ENCODE data around the gene CPTP.

The CPTP gene

GRCh38 chr1:1320666-1321448 lies 3.7 kb upstream of the CPTP start:
- DNase-seq, result no peak

DNA sequence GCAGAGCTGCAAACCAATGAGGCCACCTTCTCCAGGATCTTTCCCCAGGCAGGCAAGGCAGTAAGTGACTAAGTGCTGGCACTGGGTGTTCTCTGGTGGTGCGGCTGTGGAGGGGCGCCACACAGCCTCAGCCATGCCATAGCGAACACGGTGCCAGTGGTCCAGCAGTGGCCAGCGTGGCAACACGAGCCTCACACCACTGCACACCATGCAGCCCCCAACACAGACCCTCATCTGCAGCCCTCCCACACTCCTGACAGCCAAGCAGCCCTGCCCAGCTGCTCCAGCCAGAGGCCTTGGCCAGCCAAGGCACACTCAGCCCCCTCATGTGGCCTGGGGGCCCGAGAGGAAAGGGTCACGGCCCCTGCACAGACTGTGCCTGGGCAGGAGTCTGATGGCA lies 3.1 kb upstream of the CPTP start:
- no peak for DNase-seq

DNA sequence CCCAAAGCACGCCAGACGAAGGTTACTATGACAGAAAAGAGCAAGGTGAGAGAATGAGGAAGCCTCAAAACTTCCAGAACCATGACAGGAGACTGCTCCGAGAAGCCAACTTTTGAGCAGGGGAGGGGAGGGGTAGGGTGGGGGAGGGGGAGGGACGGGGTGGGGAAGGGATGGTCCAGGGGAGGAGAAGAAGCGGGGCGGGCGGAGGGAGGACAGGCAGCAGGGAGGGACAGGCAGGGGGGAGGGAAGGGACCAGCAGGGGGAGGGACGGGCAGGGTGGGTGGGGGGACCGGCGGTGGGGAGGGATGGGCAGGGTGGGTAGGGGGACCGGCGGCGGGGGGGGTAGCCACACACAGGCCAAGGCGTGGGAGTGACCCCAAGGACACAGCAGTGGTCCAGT lies 2.2 kb upstream of the CPTP start:
- no peak for DNase-seq

GRCh38 chr1:1322952-1323351 lies 1.6 kb upstream of the CPTP start:
- no peak for DNase-seq

GRCh38 chr1:1324084-1324523 lies 498 bp upstream of the CPTP start:
- no peak for DNase-seq

DNA sequence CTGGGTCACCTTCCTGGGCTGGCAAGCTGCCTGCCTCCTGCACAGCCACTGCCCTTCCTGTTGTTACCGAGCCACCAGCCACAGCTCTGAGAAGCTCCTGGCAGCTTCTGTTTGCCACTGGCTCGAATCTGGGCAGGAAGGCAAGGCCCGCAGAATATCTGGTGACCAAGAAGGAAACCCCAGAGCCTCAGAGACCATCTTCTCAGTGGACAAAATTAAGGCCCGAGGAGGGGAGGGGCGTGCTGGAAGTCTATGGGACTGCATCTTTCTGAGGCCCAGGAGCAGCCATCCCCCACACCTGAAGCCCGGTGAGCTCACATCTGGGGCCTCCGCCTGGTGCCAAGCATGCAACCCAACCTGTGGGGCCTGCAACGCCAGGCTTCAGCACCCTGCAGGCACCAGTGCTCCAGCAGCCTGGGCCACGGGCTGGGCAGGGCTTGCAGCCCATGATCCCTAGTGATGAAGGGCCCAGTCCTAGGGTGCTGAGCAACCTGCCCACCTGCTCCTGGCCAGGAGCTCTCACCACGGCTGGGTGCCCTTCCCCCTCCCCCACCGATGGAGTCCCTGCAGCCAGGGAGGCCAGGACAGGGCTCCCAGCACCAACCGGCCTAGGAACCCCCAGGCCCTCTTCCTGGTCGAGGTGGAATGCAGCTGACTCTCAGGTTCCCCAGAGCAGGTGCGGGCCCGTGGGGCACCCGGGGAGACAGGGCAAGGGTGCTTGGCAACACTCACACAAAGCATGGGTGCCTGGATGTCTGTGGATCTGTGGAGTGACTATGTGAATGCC lies 879 bp downstream of the CPTP start:
- no peak for DNase-seq

DNA sequence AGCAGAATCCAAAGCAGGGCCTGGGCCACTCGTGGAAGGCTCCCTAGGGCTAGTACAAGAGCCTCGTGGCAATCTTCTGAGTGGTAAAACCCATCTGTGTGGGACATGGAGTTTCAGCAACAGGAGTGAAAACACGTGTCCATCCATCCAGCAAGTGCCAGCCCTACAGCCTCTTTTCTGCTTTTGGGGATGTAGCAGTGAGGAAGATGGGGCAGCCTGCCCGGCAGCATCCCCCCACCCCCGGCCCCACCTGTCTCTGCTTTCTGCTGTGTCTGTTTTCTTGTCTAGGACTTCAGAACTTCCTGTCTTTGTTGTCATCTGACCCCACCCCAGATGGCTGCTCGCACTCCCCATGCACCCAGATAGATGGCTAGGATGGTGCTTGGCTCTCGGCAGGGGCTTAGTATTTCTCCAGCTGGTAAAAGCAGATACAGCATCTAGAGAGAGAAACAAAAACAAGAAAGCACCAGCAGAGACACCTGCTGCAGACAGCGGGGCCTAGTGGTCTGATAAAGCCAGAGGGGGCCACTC lies 1.5 kb downstream of the CPTP start:
- DNase-seq, result no peak

- DNase-seq, result no peak
Measured at GRCh38 chr1:1327291-1327690, 2.7 kb downstream of the CPTP start.

DNA sequence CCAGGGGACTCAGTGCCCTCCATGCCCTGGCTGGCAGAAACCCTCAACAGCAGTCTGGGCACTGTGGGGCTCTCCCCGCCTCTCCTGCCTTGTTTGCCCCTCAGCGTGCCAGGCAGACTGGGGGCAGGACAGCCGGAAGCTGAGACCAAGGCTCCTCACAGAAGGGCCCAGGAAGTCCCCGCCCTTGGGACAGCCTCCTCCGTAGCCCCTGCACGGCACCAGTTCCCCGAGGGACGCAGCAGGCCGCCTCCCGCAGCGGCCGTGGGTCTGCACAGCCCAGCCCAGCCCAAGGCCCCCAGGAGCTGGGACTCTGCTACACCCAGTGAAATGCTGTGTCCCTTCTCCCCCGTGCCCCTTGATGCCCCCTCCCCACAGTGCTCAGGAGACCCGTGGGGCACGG lies 3.7 kb downstream of the CPTP start:
- no peak for DNase-seq

- no peak for DNase-seq
Measured at GRCh38 chr1:1329304-1330210, 5.0 kb downstream of the CPTP start.

DNA sequence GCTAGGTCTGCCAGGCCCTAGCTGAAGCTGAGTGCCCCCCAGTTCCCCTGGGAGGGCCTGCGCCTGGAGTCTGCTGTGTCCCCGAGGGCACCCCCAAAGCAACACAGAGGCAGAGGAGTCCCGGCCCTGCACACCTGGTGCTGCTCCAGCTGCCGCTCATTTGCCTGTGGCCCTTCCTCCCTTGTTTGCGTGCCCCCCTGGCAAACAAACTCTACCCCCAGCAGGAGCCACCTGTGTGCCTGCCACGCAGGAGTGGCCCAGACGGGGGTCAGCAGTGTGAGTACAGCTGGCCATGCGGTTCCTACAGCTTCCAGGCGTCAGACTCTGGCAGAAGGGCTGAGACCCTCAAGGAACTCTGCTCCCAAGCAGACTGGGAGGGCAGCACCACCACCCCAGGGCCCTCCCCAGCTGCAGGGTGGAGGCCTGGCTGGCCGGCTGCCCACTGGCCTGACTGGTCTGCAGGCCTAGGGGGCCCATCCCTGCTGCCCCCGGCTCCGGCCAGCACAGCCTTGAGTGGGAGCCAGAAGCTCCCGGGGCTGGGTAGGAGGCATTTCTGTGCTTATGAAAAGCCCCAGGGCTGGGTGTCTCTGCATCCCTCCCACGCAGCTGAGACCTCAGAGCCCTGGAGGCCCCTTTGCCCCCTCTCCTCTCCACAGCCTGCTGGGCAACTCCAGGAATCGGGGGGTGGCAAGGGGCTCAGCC lies 5.9 kb downstream of the CPTP start:
- DNase-seq, result no peak

DNA sequence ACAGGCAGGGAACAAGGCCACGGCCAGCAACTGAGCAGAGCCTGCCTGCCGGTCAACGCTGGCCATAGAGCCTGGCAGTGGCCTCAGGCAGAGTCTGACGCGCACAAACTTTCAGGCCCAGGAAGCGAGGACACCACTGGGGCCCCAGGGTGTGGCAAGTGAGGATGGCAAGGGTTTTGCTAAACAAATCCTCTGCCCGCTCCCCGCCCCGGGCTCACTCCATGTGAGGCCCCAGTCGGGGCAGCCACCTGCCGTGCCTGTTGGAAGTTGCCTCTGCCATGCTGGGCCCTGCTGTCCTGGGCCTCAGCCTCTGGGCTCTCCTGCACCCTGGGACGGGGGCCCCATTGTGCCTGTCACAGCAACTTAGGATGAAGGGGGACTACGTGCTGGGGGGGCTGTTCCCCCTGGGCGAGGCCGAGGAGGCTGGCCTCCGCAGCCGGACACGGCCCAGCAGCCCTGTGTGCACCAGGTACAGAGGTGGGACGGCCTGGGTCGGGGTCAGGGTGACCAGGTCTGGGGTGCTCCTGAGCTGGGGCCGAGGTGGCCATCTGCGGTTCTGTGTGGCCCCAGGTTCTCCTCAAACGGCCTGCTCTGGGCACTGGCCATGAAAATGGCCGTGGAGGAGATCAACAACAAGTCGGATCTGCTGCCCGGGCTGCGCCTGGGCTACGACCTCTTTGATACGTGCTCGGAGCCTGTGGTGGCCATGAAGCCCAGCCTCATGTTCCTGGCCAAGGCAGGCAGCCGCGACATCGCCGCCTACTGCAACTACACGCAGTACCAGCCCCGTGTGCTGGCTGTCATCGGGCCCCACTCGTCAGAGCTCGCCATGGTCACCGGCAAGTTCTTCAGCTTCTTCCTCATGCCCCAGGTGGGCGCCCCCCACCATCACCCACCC lies 6.7 kb downstream of the CPTP start, which contains the start of gene TAS1R3:
Gene TAS1R3, plus strand, starts transcription at position 213 of the 898 bp plus-strand sequence. Its CDS starts 66 bp downstream, at position 279.
- DNase-seq, result no peak

DNA sequence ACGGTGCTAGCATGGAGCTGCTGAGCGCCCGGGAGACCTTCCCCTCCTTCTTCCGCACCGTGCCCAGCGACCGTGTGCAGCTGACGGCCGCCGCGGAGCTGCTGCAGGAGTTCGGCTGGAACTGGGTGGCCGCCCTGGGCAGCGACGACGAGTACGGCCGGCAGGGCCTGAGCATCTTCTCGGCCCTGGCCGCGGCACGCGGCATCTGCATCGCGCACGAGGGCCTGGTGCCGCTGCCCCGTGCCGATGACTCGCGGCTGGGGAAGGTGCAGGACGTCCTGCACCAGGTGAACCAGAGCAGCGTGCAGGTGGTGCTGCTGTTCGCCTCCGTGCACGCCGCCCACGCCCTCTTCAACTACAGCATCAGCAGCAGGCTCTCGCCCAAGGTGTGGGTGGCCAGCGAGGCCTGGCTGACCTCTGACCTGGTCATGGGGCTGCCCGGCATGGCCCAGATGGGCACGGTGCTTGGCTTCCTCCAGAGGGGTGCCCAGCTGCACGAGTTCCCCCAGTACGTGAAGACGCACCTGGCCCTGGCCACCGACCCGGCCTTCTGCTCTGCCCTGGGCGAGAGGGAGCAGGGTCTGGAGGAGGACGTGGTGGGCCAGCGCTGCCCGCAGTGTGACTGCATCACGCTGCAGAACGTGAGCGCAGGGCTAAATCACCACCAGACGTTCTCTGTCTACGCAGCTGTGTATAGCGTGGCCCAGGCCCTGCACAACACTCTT lies 7.6 kb downstream of the CPTP start:
- DNase-seq, result no peak

GRCh38 chr1:1332774-1333480 lies 8.3 kb downstream of the CPTP start:
- DNase-seq, result no peak

DNA sequence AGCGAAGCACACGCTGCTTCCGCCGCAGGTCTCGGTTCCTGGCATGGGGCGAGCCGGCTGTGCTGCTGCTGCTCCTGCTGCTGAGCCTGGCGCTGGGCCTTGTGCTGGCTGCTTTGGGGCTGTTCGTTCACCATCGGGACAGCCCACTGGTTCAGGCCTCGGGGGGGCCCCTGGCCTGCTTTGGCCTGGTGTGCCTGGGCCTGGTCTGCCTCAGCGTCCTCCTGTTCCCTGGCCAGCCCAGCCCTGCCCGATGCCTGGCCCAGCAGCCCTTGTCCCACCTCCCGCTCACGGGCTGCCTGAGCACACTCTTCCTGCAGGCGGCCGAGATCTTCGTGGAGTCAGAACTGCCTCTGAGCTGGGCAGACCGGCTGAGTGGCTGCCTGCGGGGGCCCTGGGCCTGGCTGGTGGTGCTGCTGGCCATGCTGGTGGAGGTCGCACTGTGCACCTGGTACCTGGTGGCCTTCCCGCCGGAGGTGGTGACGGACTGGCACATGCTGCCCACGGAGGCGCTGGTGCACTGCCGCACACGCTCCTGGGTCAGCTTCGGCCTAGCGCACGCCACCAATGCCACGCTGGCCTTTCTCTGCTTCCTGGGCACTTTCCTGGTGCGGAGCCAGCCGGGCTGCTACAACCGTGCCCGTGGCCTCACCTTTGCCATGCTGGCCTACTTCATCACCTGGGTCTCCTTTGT lies 9.1 kb downstream of the CPTP start:
- DNase-seq, result no peak

- no peak for DNase-seq
Measured at GRCh38 chr1:1334835-1335234, 10.2 kb downstream of the CPTP start.

GRCh38 chr1:1335283-1335682 lies 10.7 kb downstream of the CPTP start:
- DNase-seq, result no peak

DNA sequence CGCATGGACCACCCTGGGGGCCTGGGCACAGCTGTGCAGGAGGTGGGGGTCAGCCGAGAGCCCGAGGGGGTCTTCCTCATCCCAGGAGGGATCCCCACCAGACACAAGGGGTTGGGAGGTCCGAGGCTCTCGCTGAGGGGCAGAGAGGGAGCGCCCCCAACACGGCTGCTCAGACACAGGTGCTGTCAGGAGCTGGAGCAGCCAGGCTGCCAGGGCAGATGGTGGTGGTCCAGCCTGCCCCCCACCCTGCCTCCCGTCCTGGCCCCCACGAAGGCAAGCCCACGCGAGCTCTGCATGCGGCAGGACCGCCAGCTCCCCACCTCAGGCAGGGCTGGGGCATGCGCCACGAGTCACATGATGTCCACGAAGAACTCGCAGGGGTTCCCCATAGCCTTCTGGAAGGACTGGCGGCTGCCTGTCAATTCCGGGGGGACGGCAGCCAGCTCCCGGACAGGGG lies 11.2 kb downstream of the CPTP start:
- no peak for DNase-seq

DNA sequence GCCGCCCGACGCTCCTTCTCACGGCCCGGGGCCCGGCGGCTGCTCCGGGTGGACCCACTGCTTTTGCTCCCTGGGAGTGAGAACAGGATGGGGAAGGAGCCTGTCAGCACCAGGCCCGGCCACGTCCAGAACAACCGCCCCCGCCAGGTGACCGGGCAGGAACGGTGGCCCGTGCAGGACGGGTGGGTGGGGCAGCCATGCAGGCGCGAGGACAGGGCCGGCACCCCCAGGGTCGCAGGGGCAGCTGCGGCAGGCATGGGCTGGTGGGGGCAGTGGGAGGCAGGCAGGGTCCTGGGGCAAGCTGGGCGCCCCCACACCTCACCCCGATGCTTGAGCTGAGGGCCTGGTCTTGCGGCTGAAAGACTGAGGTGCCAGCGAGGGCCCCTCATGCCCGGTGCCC lies 11.8 kb downstream of the CPTP start:
- DNase-seq, result no peak

Data from NCI-H2171 (cell line).